HG03457 (cell line): ENCODE results near the gene FAM13A.
"Not testable (repeated sequence)": the region's sequence is repeated elsewhere in the genome, so short reads cannot be mapped to it uniquely, and the experiment has no call there.

Source experiments
- ATAC-seq: cut with Tn5 transposase; IDR thresholded peaks from one replicate; pipeline ENCODE4 v1.9.1; 2021; ENCODE audit warnings: moderate number of reproducible peaks; ENCODE audit not compliant: unreplicated experiment

The FAM13A gene

GRCh38 chr4:88908521-88908920, 148.5 kb downstream of the FAM13A start:
- no peak for ATAC-seq

- no peak for ATAC-seq
These were observed 149.0 kb downstream of the FAM13A start for GRCh38 chr4:88908003-88908402.

GRCh38 chr4:88907478-88907877, 149.5 kb downstream of the FAM13A start:
- no peak for ATAC-seq

DNA sequence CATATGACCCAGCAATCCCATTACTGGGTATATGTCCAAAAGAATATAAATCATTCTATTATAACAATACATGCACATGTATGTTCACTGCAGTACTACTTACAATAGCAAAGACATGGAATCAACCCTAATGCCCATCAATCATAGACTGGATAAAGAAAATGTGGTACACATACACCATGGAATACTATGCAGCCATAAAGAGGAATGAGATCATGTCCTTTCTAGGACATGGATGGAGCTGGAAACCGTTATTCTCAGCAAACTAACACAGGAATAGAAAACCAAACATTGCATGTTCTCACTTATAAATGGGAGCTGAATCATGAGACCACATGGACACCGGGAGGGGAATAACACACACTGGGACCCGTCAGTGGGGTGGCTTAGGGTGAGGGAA, 152.7 kb downstream of the FAM13A start:
- not testable (repeated sequence) for ATAC-seq

GRCh38 chr4:88900432-88900831, 156.6 kb downstream of the FAM13A start:
- no peak for ATAC-seq

GRCh38 chr4:88897752-88898151, 159.2 kb downstream of the FAM13A start:
- no peak for ATAC-seq

DNA sequence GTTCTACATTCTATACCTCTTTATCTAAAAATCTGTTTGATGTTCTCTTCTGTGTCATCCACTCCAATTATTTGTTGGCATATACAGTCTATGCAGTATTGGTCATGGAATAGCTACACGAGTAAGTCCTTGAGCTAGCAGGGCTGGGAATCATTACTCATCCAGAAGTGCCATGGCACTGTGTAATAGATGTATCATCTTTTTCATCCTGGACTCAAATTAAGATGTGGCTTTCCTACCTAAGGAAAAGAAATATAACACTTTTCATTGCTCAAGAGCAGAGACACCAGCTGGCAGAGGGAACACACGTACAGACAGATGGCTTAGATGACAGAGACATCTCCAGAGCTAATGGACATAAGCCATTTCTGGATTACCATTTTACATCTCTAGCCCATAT, 159.8 kb downstream of the FAM13A start:
- no peak for ATAC-seq

- no peak for ATAC-seq
These were observed 163.0 kb downstream of the FAM13A start for GRCh38 chr4:88893961-88894360.

DNA sequence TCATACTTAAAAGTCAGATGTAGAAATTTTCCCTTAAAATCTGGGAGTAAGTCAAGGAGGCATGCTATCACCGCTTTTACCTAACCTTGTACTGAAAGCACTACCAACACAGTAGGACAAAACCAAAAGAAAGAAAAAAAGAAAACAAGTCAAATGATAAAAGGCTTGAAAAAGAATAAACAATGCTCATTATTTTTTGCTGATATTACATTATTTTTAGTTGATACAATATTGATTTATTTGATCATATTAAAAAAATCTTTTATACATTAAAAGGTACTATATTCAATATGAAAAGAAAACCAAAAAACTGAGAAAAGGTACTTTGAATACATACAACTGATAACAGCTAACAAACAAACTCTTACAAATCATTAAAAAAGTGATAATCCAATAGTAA, 164.3 kb downstream of the FAM13A start:
- ATAC-seq, result no peak

DNA sequence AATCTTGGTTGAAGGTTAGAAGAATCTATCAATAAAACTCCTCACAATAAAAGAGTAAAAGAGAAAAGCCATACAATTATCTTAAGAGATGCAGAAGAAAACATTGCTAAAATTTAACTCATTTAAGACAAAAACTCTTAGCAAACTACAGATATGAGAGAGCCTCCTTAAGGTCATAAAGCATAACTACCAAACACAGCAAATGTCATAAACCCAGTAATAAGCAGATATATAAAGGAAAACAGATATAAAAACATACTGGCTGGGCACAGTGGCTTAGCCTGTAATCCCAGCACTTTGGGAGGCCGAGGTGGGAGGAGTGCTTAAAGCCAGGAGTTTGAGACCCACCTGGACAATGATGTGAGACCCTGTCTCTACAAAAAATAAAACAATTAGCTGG, 165.3 kb downstream of the FAM13A start:
- no peak for ATAC-seq

DNA sequence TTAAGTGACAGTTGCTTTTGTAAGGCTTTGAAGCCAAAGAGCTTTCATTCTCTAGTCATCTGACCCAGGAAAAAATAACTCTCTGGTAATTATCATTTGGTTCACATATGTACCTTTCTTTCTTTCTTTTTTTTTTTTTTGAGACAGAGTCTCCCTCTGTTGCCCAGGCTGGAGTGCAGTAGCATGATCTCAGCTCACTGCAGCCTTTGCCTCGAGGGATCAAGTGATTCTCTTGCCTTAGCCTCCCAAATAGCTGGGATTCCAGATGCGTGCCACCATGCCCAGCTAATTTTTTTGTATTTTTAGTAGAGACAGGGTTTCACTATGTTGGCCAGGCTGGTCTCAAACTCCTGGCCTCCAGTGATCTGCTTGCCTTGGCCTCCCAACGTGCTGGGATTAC, 169.6 kb downstream of the FAM13A start:
- not testable (repeated sequence) for ATAC-seq

DNA sequence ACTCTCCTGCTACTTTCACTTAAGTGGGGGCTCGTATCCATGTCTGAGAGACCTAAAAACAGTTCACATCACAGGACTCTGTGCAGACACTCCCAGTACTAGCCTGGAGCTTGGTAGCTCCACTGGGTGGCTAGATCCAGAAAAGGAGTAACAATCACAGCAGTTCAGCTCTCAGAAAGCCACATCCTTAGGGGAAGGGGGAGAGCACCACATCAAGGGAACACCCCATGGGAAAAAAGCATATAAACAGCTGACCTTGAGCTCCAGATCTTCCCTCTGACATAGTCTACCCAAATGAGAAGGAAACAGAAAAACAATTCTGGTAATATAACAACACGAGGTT, 175.8 kb downstream of the FAM13A start:
- ATAC-seq, result no peak

- ATAC-seq, result no peak
These were observed 176.3 kb downstream of the FAM13A start for GRCh38 chr4:88880501-88881226.

DNA sequence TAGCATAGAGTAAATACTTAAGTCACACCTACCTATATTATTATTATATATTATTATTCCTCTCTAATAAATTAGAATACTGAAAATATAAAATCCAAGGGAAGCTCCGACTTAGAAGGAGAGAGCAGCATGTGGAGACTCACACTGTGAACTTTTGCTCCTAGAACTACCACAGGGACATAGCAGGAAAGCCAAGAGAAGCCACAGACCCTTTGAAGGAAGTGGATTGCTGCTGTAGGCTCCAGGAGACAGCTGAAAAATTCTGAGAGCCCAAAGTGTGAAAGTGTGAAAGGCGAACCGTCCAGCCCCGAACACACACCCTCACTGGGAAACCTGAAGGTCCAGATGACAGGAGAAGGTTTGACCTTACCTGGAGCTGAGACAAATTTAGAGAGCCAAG, 177.0 kb downstream of the FAM13A start:
- no peak for ATAC-seq

GRCh38 chr4:88878642-88879041, 178.3 kb downstream of the FAM13A start:
- no peak for ATAC-seq

GRCh38 chr4:88870428-88870827, 186.6 kb downstream of the FAM13A start:
- ATAC-seq, result no peak

- ATAC-seq, result no peak
These were observed 188.5 kb downstream of the FAM13A start for GRCh38 chr4:88868510-88868909.

DNA sequence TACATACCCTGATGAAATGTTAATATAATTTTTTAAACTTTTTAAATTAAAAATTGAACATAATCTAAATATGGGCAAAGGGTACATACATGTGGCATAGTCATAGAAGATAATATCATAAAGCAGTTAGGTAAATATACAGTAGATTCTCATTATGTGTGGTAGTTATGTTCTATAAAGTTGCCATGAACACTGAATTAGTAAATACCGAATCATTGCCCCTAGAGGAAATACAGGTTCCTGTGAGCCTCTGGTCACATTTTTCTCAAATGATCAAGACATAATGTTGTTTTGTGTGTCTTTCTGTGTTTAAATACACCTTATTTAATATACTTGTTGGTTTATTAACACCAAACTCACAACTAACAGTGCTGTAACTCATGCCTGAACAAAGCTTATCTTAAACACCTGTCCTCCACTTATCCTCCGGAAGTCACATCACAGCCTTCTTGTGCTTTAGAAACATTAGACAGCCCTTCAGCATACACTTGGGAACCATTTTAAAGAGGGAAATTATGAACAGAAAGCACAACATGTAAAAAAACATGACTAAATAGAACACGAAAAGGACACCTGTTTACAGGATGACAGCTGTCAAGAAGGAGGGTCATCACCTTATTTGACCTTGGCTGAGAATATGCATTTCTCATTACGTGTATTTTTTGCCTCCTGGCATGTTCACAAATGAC, 190.0 kb downstream of the FAM13A start:
- ATAC-seq, result no peak

GRCh38 chr4:88865466-88865865, 191.5 kb downstream of the FAM13A start:
- no peak for ATAC-seq

GRCh38 chr4:88865046-88865445, 191.9 kb downstream of the FAM13A start:
- ATAC-seq, result no peak

DNA sequence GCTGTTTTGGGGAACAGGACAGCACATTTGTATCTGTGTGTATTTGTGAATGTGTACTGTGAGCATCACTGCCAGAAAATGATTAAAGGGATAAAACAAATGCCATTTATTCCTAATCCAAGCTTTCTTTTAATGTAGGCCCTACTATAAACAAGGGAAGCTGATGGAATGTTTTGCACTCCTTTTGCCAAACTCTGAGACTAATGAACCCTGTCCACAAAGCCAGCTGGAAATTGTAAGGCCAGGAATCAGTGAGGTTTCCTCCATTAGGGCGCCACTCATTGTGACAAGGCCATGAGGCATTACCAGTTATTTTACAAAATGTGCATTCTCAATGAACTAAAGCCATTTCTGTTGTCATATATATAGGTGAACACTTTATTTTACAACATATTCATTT, 196.4 kb downstream of the FAM13A start:
- no peak for ATAC-seq

DNA sequence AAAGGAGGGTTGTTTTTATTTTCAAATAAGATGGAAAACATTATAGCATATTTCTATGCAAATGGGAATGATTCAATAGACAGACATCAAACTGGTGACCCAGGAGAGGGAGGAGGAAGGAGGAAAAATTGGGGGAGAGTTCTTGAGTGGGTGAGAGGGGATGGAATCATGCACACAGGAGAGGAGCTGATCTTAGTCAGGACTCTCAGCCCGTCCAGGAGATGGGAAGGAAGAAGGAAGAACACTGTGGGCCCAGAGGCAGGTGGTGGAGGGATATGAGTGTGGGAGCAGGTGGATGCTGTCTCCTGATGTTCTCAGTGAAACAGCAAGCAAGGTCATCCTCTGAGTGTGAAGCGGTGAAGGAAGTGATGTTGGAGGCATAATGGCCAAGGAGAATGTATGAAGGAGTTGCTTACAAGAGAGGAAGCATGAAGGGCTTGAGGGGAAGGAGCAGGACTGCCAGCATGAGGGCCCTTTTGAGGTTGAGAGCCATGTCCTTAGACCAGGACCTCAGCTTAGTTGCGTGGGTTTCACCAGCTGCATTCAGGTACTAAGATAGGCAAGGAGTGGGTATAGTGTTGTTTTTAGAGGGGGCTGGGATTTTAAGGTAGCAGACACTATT, 197.7 kb downstream of the FAM13A start:
- ATAC-seq, result peak; percentile 27
